Activated T-helper 1 cell treated with anti-CD3 and anti-CD28 coated beads, Interleukin-2, amount 50 U/mL, for 16 hours (primary cell): ENCODE data around the gene IL5RA.

Source experiments
- DNase-seq, 2 donors: peaks; one replicate each; pipeline ENCODE4 v3.0.0-alpha.2; 2020; ENCODE audit warnings: low read depth in 1 of 2, low spot score in 1 of 2

IL5RA gene

DNA sequence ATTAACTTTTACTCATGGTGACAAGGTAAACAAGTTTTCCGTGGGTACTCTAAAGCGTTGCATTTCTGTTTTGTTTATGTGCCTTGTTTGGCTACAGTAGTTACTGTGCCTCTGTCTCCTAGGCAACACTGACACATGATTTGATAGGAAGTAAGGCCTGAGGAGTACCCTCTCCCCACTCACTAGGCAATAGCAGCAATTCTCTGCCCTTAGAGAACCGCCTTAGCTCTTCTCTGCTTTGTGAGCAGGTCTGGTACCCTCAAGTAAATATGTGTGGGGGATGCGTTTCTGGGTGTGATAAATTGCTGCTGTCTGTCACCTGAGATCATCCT is at the start of gene IL5RA:
Gene IL5RA (minus strand): TSS at position 76 of the 332 bp plus-strand sequence. CDS start 5,390 bp downstream, outside the sequence.
- DNase-seq: no peak

GRCh38 chr3:3157484-3157883 is 47.3 kb upstream of the IL5RA start:
- DNase-seq: no peak

DNA sequence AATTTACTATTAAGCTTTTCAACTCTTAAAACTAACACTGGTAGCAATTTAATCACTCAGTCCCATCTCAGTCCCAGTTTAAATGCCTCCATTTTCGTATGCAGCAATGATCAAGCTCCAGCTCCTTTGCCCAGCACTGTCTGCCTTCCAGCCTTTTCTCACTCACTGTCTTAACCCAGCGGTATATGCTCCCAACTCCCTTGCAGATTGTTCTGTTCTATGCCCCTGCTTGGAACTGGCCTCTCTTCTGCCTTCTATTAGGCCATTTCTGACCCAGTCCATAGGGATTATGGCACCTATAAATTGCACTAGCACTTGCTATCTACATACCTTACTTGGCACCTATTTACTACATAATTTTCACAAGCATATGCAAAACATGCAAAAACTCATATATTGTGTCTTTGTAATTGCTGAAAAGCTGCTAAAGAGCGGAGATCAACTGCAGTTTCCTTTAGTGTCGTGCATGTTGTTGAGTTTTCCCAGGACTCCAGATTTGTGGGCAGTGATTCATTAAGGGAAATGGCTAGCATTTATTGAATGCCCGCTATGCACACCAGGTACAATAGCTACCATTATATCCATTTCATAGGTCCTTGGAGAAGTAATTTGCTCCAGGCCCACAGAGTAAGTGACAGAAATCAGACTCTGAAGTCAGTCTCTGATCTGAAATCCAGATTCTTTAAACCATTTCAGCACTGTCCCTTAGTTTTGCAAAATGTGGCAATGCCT is 44.9 kb upstream of the IL5RA start:
- DNase-seq: no peak

- DNase-seq: no peak
These were observed 41.3 kb upstream of the IL5RA start for GRCh38 chr3:3151513-3151912.

DNA sequence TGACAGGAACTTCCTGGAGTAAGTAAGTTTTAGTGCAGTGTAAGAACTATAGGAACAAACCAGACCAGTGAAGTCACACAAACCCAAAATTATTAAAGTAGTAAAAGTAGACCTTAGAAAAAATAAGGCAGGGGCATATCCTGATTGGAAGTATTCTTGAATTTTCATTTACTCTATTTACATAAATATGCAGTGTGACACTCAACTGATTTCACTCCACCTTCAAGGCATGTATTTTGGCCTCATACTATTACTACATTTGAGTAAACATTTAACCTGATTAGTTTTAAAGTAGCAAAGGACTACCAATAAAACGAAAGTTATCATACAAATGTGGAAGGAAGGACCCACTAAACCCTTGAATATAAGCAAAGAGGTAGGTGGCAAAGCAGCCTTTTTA is 39.4 kb upstream of the IL5RA start:
- no peak for DNase-seq

- DNase-seq: no peak
These were observed 35.7 kb upstream of the IL5RA start for GRCh38 chr3:3145831-3146230.

DNA sequence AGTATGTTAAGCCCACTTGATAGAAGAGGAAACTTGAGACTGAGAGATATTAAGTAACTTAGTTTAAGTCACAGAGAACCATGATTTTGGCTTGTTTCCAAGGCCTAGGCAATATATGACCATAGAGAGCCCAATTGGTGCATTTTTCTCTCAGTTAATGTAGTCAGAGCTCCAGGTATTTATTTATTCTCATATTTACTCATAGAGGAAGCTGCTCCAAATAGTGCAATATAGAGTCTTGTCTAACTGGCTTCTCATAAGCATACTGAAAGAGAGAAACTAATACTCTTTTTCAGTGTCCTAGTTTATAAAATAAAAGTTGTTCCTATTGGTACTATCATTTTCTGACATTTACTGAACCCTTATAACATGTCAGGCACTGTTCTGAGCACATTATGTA is 31.8 kb upstream of the IL5RA start:
- no peak for DNase-seq

DNA sequence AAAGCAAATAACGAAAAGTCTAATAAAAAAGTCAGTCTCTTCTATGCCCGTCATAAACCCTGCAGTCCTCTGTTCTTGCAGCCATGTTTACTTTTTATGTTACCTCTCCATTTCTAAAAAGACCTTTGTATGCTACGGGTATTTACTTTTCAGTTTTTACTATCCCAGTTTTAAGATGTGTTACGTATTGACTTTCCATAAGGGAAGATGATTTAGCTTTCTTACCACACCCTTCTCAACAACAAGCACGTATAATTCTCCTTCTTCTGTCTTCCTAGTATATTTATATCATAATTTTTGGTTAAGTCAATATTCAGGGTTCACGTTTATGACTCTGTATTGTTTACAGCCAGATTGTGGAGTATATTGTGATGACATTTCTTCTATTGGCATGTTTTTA is 27.4 kb upstream of the IL5RA start:
- no peak for DNase-seq

- DNase-seq: no peak
These were observed 24.7 kb upstream of the IL5RA start for GRCh38 chr3:3134750-3135448.

GRCh38 chr3:3133500-3133899 is 23.3 kb upstream of the IL5RA start:
- no peak for DNase-seq

- no peak for DNase-seq
These were observed 19.4 kb upstream of the IL5RA start for GRCh38 chr3:3129579-3129978.

DNA sequence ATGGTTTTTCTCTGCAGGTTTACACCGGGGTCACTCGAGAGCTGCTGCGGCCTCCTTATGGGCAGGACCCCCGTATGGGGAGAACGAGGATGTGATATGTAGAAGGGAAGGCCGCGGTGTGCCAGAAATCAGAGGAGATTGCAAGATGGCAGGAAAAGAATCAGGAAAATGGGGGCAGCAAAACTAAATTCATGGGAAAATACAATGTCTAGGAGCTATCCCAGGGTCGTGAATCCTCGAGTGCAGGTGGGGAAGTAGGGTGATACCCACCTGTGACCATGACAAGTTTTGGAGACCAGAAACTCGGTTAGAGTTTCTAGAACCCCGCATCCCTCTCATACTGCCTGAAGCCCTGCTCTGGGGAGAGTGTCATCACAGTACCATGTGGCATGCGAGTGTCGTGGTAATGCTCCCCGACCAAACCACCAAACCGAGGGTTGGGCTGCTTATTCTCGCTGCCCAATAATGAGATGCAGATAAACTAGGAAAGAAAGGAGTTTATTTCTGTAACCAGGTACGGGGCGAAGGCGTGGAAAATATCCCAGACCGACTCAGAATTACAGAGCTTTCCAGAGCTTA is 17.3 kb upstream of the IL5RA start:
- peak in 1 of 2 donors; percentile 8 for DNase-seq

DNA sequence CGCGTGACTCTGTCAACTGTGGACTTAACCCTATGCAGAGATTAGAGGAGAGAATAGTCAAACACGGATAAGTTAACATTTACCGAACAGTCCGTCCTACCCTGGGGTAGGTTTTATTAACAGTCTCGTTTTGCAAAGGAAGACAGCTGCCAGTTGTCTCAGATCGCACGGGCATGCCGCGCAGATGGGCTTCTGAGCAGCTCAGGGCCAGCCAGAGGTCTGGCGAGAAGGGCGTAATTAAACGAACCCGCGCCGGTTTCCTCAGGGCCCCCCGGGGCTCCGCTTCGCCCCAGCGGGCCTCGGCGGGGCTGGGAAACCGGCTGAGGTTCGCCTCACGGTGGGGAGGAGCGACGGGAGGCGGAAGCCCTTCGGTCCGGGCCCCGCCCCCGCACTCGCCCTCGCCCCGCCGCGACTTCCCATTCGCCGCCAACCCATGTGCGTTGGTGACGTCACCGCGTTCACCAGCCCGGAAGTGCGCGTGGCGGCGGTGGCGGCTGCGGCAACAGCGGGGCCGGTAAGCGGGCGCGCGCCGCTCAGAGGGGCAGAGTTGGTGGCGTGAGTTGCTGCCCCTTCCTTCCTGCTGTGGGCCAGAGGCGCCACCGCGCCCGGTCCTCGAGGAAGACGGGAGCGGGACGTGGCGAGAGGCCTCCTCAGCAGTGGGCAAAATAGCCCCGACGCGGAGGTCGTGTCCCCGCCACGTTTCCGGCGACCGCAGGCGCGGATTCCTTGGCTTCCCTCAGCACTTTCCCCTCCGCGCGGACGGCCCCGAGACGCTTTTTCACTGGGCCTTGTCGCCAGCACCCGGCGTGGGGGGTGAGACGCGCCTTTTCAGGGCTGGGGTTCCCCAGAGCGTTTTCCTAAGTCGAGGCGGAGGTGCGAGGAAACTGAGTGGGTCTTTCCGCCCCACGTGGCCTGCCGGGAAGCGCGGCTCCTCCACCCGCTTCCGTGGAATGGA is 16.6 kb upstream of the IL5RA start, which contains the start of gene TRNT1:
Gene TRNT1 (plus strand): TSS at position 464 of the 955 bp plus-strand sequence. CDS start 2,101 bp downstream, outside the sequence.
- peak; percentile 90 to 95 for DNase-seq

GRCh38 chr3:3125977-3126376 is 15.8 kb upstream of the IL5RA start:
- no peak for DNase-seq

DNA sequence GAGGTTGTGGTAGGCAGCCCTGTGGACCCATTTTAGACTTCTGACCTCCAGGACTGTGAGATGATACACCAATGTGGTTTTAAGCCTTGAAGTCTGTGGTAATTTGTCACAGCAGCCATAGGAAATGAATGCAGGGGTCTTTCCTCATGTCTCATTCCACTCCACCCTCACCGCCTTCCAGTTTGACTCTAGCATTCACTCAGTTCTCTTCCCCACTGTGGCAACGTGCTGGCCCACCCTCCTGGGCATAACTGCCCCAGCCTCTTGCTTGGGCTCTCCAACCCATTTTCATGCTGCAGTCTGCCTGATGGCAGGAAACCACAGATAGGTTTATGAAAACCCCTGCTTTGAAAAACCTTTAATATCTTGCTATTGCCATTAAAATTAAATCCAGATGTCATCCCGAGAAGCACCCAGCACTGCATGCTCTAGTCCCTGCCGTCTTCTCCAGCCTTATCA is 9.2 kb upstream of the IL5RA start:
- DNase-seq: no peak

- DNase-seq: no peak
These were observed 7.5 kb upstream of the IL5RA start for GRCh38 chr3:3117651-3118050.

- no peak for DNase-seq
These were observed 3.0 kb upstream of the IL5RA start for GRCh38 chr3:3113042-3113709.

- no peak for DNase-seq
These were observed 681 bp upstream of the IL5RA start for GRCh38 chr3:3110749-3111361.

DNA sequence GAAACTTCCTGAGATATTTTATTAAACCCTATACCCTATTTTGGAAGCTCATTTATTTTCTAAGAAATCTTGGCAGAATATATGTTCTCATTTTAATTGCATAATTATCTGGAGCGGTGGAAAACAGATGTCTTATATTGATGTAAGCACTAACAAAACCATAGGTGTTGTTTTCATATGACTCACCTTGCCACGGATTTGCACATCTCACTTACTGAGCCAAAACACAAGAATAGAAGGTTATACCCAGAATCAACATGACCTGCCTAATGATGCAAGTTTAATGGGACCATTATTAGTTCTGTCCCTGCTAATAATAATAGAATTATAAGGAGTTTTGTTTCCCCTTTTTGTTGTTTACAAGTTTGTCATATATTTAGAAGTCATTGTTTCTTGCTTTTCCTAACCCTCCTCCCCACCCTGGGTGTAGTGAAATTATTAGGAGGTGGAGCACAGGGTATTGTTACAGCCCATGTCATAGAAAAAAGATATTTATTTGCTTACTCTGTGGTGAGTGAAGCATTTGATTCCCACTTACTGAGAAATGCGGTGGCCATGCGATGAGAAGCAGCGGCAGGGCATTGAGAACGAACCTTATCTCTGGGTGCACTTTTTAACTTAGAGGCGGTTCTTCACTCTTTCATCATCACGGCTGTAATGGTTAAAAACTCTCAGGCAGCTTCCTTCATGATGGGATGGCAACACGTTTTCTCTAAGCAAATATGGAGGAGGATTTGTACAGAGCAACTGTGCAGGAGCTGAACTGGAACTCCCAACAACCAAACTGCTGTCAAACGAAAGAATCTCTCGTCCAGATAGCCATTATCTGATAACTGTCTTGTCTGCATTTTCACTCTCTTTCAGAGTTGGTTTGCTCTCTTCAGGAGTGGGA is 521 bp downstream of the IL5RA start:
- DNase-seq: no peak
